Endothelial cell (in vitro differentiated cells): ENCODE data around the gene RFFL. TPM values are rescaled to one million over a fixed set of nuclear protein-coding genes. Genes with fewer than 3 reads are reported as not detected.
A peak's percentile ranks its signal among the peaks of the same experiment; 100 is the strongest.

Experiments used
- DNase-seq: peaks from one replicate; pipeline ENCODE4 v3.0.0; 2021; ENCODE audit warnings: low spot score
- H3K27ac Mint-ChIP-seq: one replicate; pipeline ENCODE4 v1.8.0; 2021; ENCODE audit warnings: mixed read lengths, inconsistent platforms; ENCODE audit not compliant: unreplicated experiment
- H3K27me3 Mint-ChIP-seq: one replicate; pipeline ENCODE4 v1.8.0; 2021; ENCODE audit warnings: mild to moderate bottlenecking, moderate library complexity, mixed read lengths, inconsistent platforms; ENCODE audit not compliant: unreplicated experiment
- H3K36me3 Mint-ChIP-seq: one replicate; pipeline ENCODE4 v1.8.0; 2021; ENCODE audit warnings: mild to moderate bottlenecking, low read depth, mixed read lengths, inconsistent platforms; ENCODE audit not compliant: unreplicated experiment
- H3K4me1 Mint-ChIP-seq: one replicate; pipeline ENCODE4 v1.8.0; 2021; ENCODE audit warnings: mild to moderate bottlenecking, mixed read lengths, inconsistent platforms; ENCODE audit not compliant: unreplicated experiment
- H3K4me3 Mint-ChIP-seq: one replicate; pipeline ENCODE4 v1.8.0; 2021; ENCODE audit warnings: mild to moderate bottlenecking, mixed read lengths, inconsistent platforms; ENCODE audit not compliant: unreplicated experiment
- H3K9me3 Mint-ChIP-seq: one replicate; pipeline ENCODE4 v1.8.0; 2021; ENCODE audit warnings: mixed read lengths, inconsistent platforms; ENCODE audit not compliant: unreplicated experiment
- total RNA-seq: library from RNA; stranded (reverse); fragmentation: NEBNext Ultra II Directional; extraction: Animal tissue kit (Norgen Biotek cat#: 25700); gene quantifications from one replicate; pipeline ENCODE4 v1.2.1, GENCODE V29; 2021; ENCODE audit not compliant: unreplicated experiment
- TF ChIP-seq, protein P1 (sequence below): fragments of 200-600 bp; sonication (generic); IDR thresholded peaks from one replicate; pipeline ENCODE4 v1.5.0; 2021; ENCODE audit warnings: antibody characterized with exemption; ENCODE audit not compliant: unreplicated experiment

RFFL gene
- total RNA-seq, 1 donor from 2014 or later, result 20.6 TPM

- Mint-ChIP-seq H3K27me3 (peaks cover 1% of the 10 kb centered on the region), H3K27ac (no peak overlapping the region), H3K4me3 (no peak overlapping the region), H3K36me3 (peaks cover 37% of the 10 kb centered on the region), H3K4me1 (no peaks in the 10 kb centered on the region), H3K9me3 (no peaks in the 10 kb centered on the region)
- no peak for DNase-seq
- TF ChIP-seq, protein P1, sequence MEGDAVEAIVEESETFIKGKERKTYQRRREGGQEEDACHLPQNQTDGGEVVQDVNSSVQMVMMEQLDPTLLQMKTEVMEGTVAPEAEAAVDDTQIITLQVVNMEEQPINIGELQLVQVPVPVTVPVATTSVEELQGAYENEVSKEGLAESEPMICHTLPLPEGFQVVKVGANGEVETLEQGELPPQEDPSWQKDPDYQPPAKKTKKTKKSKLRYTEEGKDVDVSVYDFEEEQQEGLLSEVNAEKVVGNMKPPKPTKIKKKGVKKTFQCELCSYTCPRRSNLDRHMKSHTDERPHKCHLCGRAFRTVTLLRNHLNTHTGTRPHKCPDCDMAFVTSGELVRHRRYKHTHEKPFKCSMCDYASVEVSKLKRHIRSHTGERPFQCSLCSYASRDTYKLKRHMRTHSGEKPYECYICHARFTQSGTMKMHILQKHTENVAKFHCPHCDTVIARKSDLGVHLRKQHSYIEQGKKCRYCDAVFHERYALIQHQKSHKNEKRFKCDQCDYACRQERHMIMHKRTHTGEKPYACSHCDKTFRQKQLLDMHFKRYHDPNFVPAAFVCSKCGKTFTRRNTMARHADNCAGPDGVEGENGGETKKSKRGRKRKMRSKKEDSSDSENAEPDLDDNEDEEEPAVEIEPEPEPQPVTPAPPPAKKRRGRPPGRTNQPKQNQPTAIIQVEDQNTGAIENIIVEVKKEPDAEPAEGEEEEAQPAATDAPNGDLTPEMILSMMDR, result no peak
These were observed 66.9 kb downstream of the RFFL start for GRCh38 chr17:34996422-34997285.

GRCh38 chr17:34993031-34993430, 70.5 kb downstream of the RFFL start:
- TF ChIP-seq, protein P1, result no peak
- H3K36me3 Mint-ChIP-seq, result peaks cover 38% of the 10 kb centered on the region
- H3K27me3 Mint-ChIP-seq, result peaks cover 3% of the 10 kb centered on the region
- H3K9me3 Mint-ChIP-seq, result no peaks in the 10 kb centered on the region
- DNase-seq, result no peak
- H3K4me3 Mint-ChIP-seq, result no peak overlapping the region
- peaks cover 16% of the 10 kb centered on the region for H3K4me1 Mint-ChIP-seq
- H3K27ac Mint-ChIP-seq, result no peak overlapping the region

DNA sequence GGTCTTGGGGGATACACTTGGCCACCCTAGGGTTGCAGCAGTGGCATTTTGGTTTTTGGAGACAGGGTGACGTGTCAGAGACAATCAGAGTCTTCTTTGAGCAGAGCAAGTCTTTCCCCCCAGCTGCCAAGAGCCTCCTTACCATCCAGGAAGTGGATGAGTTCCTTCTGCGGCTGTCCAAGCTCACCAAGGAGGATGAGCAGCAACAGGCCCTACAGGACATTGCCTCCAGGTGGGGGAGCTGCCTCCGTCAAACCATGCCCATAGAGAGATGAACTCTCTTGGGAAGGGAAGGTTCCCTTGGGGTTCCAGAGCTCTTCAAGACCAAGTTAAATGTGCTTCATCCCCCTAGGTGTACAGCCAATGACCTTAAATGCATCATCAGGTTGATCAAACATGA, 71.9 kb downstream of the RFFL start:
- no peaks in the 10 kb centered on the region for H3K9me3 Mint-ChIP-seq
- H3K4me1 Mint-ChIP-seq, result peaks cover 17% of the 10 kb centered on the region
- DNase-seq, result no peak
- TF ChIP-seq, protein P1, result no peak
- no peak overlapping the region for H3K4me3 Mint-ChIP-seq
- peaks cover 3% of the 10 kb centered on the region for H3K27me3 Mint-ChIP-seq
- H3K27ac Mint-ChIP-seq, result no peak overlapping the region
- peaks cover 45% of the 10 kb centered on the region for H3K36me3 Mint-ChIP-seq

DNA sequence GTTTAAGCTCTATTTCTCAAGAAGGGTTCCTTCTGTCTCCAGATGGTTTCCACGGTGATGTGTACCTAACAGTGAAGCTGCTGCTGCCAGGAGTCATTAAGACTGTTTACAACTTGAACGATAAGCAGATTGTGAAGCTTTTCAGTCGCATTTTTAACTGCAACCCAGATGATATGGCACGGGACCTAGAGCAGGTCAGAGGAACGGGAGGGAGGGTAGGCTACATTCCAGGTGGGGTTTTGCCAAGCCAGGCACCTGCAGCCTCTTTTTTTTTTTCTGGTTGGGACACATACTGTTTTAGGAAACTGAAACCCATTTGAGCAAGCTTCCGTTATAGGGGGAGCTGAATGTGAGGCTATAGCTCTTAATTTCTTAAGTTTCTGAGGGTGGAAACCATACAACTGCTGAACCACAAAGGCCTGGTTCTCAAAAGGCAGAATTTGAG, 72.6 kb downstream of the RFFL start:
- no peak overlapping the region for H3K27ac Mint-ChIP-seq
- peaks cover 17% of the 10 kb centered on the region for H3K4me1 Mint-ChIP-seq
- peaks cover 3% of the 10 kb centered on the region for H3K27me3 Mint-ChIP-seq
- peaks cover 46% of the 10 kb centered on the region for H3K36me3 Mint-ChIP-seq
- H3K4me3 Mint-ChIP-seq, result no peak overlapping the region
- DNase-seq, result no peak
- no peaks in the 10 kb centered on the region for H3K9me3 Mint-ChIP-seq
- TF ChIP-seq, protein P1, result no peak

GRCh38 chr17:34989473-34989872, 74.0 kb downstream of the RFFL start:
- H3K27ac Mint-ChIP-seq, result peak overlapping the region; percentile 79

More at GRCh38 chr17:34989473-34989872, 74.0 kb downstream of the RFFL start:
- no peak for DNase-seq
- TF ChIP-seq, protein P1, result no peak
- Mint-ChIP-seq H3K36me3 (peaks cover 36% of the 10 kb centered on the region), H3K9me3 (no peaks in the 10 kb centered on the region), H3K4me1 (peaks cover 17% of the 10 kb centered on the region), H3K27me3 (peaks cover 3% of the 10 kb centered on the region), H3K4me3 (no peak overlapping the region)
